GM18909 (cell line): Measurements from ENCODE around the gene KAT5.
A peak's percentile ranks its signal among the peaks of the same experiment; 100 is the strongest.
"Not testable (repeated sequence)": the region's sequence is repeated elsewhere in the genome, so short reads cannot be mapped to it uniquely, and the experiment has no call there.

Experiments used
- ATAC-seq: cut with Tn5 transposase; IDR thresholded peaks from one replicate; pipeline ENCODE4 v1.9.1; 2021; ENCODE audit warnings: mild to moderate bottlenecking; ENCODE audit not compliant: unreplicated experiment, poor library complexity

Gene KAT5

GRCh38 chr11:65711785-65712632 is at the start of gene KAT5:
KAT5 (plus strand) TSS chr11:65712252; CDS start chr11:65712268, 16 bp downstream.
- ATAC-seq: peak; percentile 83

- peak; percentile 89 for ATAC-seq
Observed at GRCh38 chr11:65662799-65663638, 49.0 kb upstream of the KAT5 start, which contains the start of gene RELA. RELA (minus strand) TSS chr11:65662916; CDS start chr11:65662832, 84 bp downstream.

- peak; percentile 27 for ATAC-seq
Observed at GRCh38 chr11:65663639-65664200, 48.3 kb upstream of the KAT5 start.

- ATAC-seq: no peak
Observed at GRCh38 chr11:65672180-65672860, 39.7 kb upstream of the KAT5 start.

- no peak for ATAC-seq
Observed at GRCh38 chr11:65672982-65673381, 39.1 kb upstream of the KAT5 start.

GRCh38 chr11:65680192-65680743 is 31.8 kb upstream of the KAT5 start:
- no peak for ATAC-seq

- not testable (repeated sequence) for ATAC-seq
Observed at GRCh38 chr11:65683480-65683879, 28.6 kb upstream of the KAT5 start.

- ATAC-seq: no peak
Observed at GRCh38 chr11:65685981-65686380, 26.1 kb upstream of the KAT5 start.

- ATAC-seq: not testable (repeated sequence)
Observed at GRCh38 chr11:65691847-65692246, 20.2 kb upstream of the KAT5 start.

- no peak for ATAC-seq
Observed at GRCh38 chr11:65692367-65692766, 19.7 kb upstream of the KAT5 start.

- ATAC-seq: no peak
Observed at GRCh38 chr11:65695459-65696241, 16.4 kb upstream of the KAT5 start.

GRCh38 chr11:65696802-65697552 is 15.1 kb upstream of the KAT5 start:
- ATAC-seq: no peak

GRCh38 chr11:65698205-65698604 is 13.8 kb upstream of the KAT5 start:
- ATAC-seq: no peak

GRCh38 chr11:65699306-65699705 is 12.7 kb upstream of the KAT5 start:
- ATAC-seq: no peak

- no peak for ATAC-seq
Observed at GRCh38 chr11:65700399-65700798, 11.7 kb upstream of the KAT5 start.

GRCh38 chr11:65701686-65702085 is 10.4 kb upstream of the KAT5 start:
- no peak for ATAC-seq

GRCh38 chr11:65703846-65704245 is 8.2 kb upstream of the KAT5 start:
- ATAC-seq: no peak

GRCh38 chr11:65706303-65706763 is 5.7 kb upstream of the KAT5 start:
- ATAC-seq: not testable (repeated sequence)
